Measurements from ENCODE around the gene MPZL2. TPM values are rescaled to one million over a fixed set of nuclear protein-coding genes. Genes with fewer than 3 reads are reported as not detected.

The MPZL2 gene
- polyA plus RNA-seq, 1 of the 3 experiments (the other 2 are of a cell fraction) = 6.2 TPM

GRCh38 chr11:118295815-118296454 is 31.8 kb upstream of the MPZL2 start:
- ChIA-PET POLR2A (no interaction called here), CTCF (interaction anchor here (0.6 to 1.4 kb wide), 5 partner anchors 20 to 124 kb away, joined by 3 to 4 read pairs (median 3); no protein-coding TSS in a partner anchor)
- Histone ChIP-seq H3F3A (replicated peaks; ENCODE audit: insufficient read depth) (no peaks in the 10 kb centered on the region), H3K9ac (no peak overlapping the region), H3K27me3 (ENCODE audit: insufficient read depth) (no peaks in the 10 kb centered on the region; the same call in 1 of the 2 replicates), H3K9me2 (no peaks in the 10 kb centered on the region), H2AFZ (ENCODE audit: low read depth) (no peak overlapping the region), H3K4me2 (no peak overlapping the region), H4K20me1 (ENCODE audit: insufficient read depth) (no peaks in the 10 kb centered on the region), H3K4me3 (ENCODE audit: low read depth in 2 of 2, low read length in 1 of 2) (no peak overlapping the region; a peak in 1 of 4 replicates), H3K27ac (ENCODE audit: low read depth in 2 of 2, low read length in 1 of 2) (no peak overlapping the region), H3K9me3 (no peaks in the 10 kb centered on the region), H3K36me3 (replicated peaks in 1 of 2; ENCODE audit: control insufficient read depth in 1 of 2, insufficient read depth in 2 of 2, low read length in 1 of 2) (no peaks in the 10 kb centered on the region), H3K79me2 (ENCODE audit: insufficient read depth) (no peaks in the 10 kb centered on the region), H3K4me1 (ENCODE audit: control insufficient read depth in 1 of 2, insufficient read depth in 2 of 2, low read depth in 1 of 2, low read length in 1 of 2) (no peaks in the 10 kb centered on the region)
- DNase-seq = no peak
- 13% methylated on average over 3 of the region's 3 CpGs for WGBS (ENCODE audit: low lambda C conversion rate)
- TF ChIP-seq POLR2AphosphoS5 (IDR thresholded peaks at IDR 0.05; ENCODE audit: low read depth, low read length) (no peak), YY1 (IDR thresholded peaks at IDR 0.05; ENCODE audit: low read depth) (no peak), CTCF (IDR thresholded peaks at IDR 0.05) (peak; percentile 45), NRF1 (IDR thresholded peaks at IDR 0.05; ENCODE audit: low read depth, low read length) (no peak), REST (IDR thresholded peaks at IDR 0.05; ENCODE audit: low read depth, low read length) (no peak)

GRCh38 chr11:118295199-118295598 is 31.1 kb upstream of the MPZL2 start:
- no peaks in the 10 kb centered on the region for H3K9me2 ChIP-seq
- ChIA-PET POLR2A (no interaction called here), CTCF (interaction anchor here (0.8 to 1.6 kb wide), 6 partner anchors 9 to 123 kb away, joined by 3 to 4 read pairs (median 4); partner anchors contain the start of gene CD3E)
- no peak overlapping the region for H3K27ac ChIP-seq (ENCODE audit: low read depth in 2 of 2, low read length in 1 of 2)
- DNase-seq = no peak
- H3F3A ChIP-seq (replicated peaks; ENCODE audit: insufficient read depth) = no peaks in the 10 kb centered on the region
- no peaks in the 10 kb centered on the region for H4K20me1 ChIP-seq (ENCODE audit: insufficient read depth)
- no peaks in the 10 kb centered on the region for H3K9me3 ChIP-seq
- H3K4me1 ChIP-seq (ENCODE audit: control insufficient read depth in 1 of 2, insufficient read depth in 2 of 2, low read depth in 1 of 2, low read length in 1 of 2) = no peaks in the 10 kb centered on the region
- no peak for TF ChIP-seq GATA2 (CRISPR knock-in tag; IDR thresholded peaks at IDR 0.05)
- no peak for TF ChIP-seq SIN3A (IDR thresholded peaks at IDR 0.05; ENCODE audit: borderline replicate concordance, low read depth, low read length)
- TF ChIP-seq NFIC (IDR thresholded peaks at IDR 0.05; ENCODE audit: borderline replicate concordance) = no peak
- no peak for TF ChIP-seq RCOR1 (IDR thresholded peaks at IDR 0.05; ENCODE audit: low read length)
- no peak for TF ChIP-seq POLR2AphosphoS5 (IDR thresholded peaks at IDR 0.05; ENCODE audit: low read depth, low read length)
- no peak for TF ChIP-seq FOXJ3 (CRISPR knock-in tag; IDR thresholded peaks at IDR 0.05)
- TF ChIP-seq TEAD4 (IDR thresholded peaks at IDR 0.05; ENCODE audit: borderline replicate concordance, insufficient read depth) = no peak
- TF ChIP-seq FOSL2 (IDR thresholded peaks at IDR 0.05; ENCODE audit: borderline replicate concordance, low read depth) = no peak
- TF ChIP-seq RAD21 (IDR thresholded peaks at IDR 0.05; ENCODE audit: low read length) = no peak
- no peak for TF ChIP-seq ELF1 (IDR thresholded peaks at IDR 0.05)
- H3K9ac ChIP-seq = no peak overlapping the region
- H3K79me2 ChIP-seq (ENCODE audit: insufficient read depth) = no peaks in the 10 kb centered on the region
- no peaks in the 10 kb centered on the region; the same call in 1 of the 2 replicates for H3K27me3 ChIP-seq (ENCODE audit: insufficient read depth)
- H3K4me2 ChIP-seq = no peak overlapping the region
- H3K4me3 ChIP-seq (ENCODE audit: low read depth in 2 of 2, low read length in 1 of 2) = no peak overlapping the region
- H2AFZ ChIP-seq (ENCODE audit: low read depth) = no peak overlapping the region
- 51% methylated on average over 5 of the region's 5 CpGs for WGBS (ENCODE audit: low lambda C conversion rate)
- H3K36me3 ChIP-seq (replicated peaks in 1 of 2; ENCODE audit: control insufficient read depth in 1 of 2, insufficient read depth in 2 of 2, low read length in 1 of 2) = no peaks in the 10 kb centered on the region

Measured in SK-N-SH (cell line).